ENCODE data around the gene IPO11. TPM values are rescaled to one million over a fixed set of nuclear protein-coding genes. Genes with fewer than 3 reads are reported as not detected.

Gene IPO11
- total and polyA plus RNA-seq, 2 of the 13 experiments (the other 11 are each of a cell fraction or from before 2014, with no cell fraction given): 13.9 to 24.4 TPM

- TF ChIP-seq TIGD3 (CRISPR knock-in tag; IDR thresholded peaks at IDR 0.05; ENCODE audit: borderline replicate concordance) (no peak), MLLT10 (CRISPR knock-in tag; IDR thresholded peaks at IDR 0.05) (no peak), EHMT2 (IDR thresholded peaks at IDR 0.05; ENCODE audit: borderline replicate concordance, low read depth, low read length) (no peak), BHLHE40 (IDR thresholded peaks at IDR 0.05; ENCODE audit: low read length) (no peak), ZNF782 (CRISPR knock-in tag; IDR thresholded peaks at IDR 0.05; ENCODE audit: borderline replicate concordance) (no peak), DR1 (CRISPR knock-in tag; IDR thresholded peaks at IDR 0.05) (peak; percentile 54; the same call in 1 of the 2 replicates), MZF1 (CRISPR knock-in tag; IDR thresholded peaks at IDR 0.05; ENCODE audit: borderline replicate concordance) (0 out of 2 replicates have a peak, but pooled peaks have one; percentile 25), ZNF766 (CRISPR knock-in tag; IDR thresholded peaks at IDR 0.05; ENCODE audit: borderline replicate concordance) (no peak), ZSCAN5A (CRISPR knock-in tag; IDR thresholded peaks at IDR 0.05; ENCODE audit: borderline replicate concordance) (no peak; the same call in 1 of the 2 replicates), HCFC1 (IDR thresholded peaks at IDR 0.05; ENCODE audit: low read depth, low read length) (peak; percentile 85), NFKB2 (CRISPR knock-in tag; IDR thresholded peaks at IDR 0.05; ENCODE audit: borderline replicate concordance) (no peak; the same call in 1 of the 2 replicates), CENPBD1 (CRISPR knock-in tag; IDR thresholded peaks at IDR 0.05; ENCODE audit: borderline replicate concordance, low read depth) (no peak), ZNF713 (CRISPR knock-in tag; IDR thresholded peaks at IDR 0.05) (no peak), POLR2AphosphoS5 (IDR thresholded peaks at IDR 0.05; ENCODE audit: low read depth, low read length) (peak; percentile 81), TBX3 (IDR thresholded peaks at IDR 0.05; ENCODE audit: borderline replicate concordance) (no peak), ONECUT2 (CRISPR knock-in tag; IDR thresholded peaks at IDR 0.05) (no peak), KDM2A (CRISPR knock-in tag; IDR thresholded peaks at IDR 0.05; ENCODE audit: borderline replicate concordance, low read depth) (peak; percentile 91), RAD21 (CRISPR knock-in tag; IDR thresholded peaks at IDR 0.05) (no peak), CREB3 (CRISPR knock-in tag; IDR thresholded peaks at IDR 0.05) (no peak), U2AF2 (IDR thresholded peaks at IDR 0.05; ENCODE audit: low read depth, low read length) (no peak), GRHL1 (CRISPR knock-in tag; conservative IDR thresholded peaks at IDR 0.05) (no peak), ZBTB7B (CRISPR knock-in tag; IDR thresholded peaks at IDR 0.05) (no peak; the same call in 1 of the 2 replicates), REL (CRISPR knock-in tag; conservative IDR thresholded peaks at IDR 0.05) (no peak), KDM5A (IDR thresholded peaks at IDR 0.05; ENCODE audit: borderline replicate concordance, low read length) (peak; percentile 99), MAFG (CRISPR knock-in tag; IDR thresholded peaks at IDR 0.05) (no peak)
Observed at GRCh38 chr5:62412549-62413329, at the start of gene IPO11 (continued).

Measured in HepG2 (cell line).